Measurements from ENCODE around the gene PSMD5. TPM values are rescaled to one million over a fixed set of nuclear protein-coding genes. Genes with fewer than 3 reads are reported as not detected.

Gene PSMD5
- total RNA-seq, 1 experiment from 2014 or later = 53.0 TPM

DNA sequence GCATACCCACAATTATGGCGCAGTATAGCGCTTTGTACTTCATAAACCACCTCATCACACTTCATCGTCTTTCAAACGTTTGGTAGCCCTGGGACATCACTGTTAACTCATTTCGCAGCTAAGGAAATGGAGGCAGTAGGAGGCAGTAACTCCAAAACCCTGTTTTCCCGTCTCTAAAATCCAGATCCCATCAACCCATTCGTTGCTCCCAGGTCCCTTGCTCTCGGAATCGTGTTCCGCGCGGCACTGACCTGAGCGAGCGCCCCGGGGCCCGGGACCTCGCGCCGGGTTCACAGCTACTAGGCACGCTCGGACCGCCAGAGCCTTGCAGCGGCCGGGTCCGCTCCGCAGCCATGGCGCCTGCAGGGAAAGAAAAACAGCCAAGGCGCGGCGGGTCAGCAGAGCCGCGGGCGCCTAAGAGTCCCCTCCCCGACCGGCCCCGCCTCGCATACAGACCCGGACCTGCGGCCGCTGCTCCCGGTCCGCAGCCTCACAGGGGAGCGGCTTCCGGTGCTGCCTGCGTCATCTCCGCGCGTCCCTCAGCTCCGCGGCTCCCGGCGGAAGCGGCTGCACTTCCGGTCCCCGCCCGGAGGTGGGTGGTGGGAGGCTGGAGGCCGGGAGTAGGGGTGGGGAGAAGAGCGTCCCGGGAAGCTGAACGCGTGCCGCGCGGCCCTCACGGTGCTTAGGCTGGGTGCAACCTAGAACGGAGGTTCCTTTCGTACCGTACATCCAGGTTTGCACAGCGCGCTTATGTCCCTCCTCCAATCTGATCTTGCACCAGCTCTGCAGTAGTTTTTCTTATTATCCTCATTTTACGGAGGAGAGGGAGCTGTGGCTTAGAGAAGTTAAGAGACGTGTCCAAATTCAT, 49.6 kb downstream of the PSMD5 start, which contains the start of gene FBXW2:
TSS of gene FBXW2 (minus strand) at position 519 of the 868 bp plus-strand sequence. CDS start 5,158 bp downstream, outside the sequence.
- peaks cover 12% of the 10 kb centered on the region for H3K4me1 ChIP-seq (ENCODE audit: control insufficient read depth, insufficient read depth, low read length)
- H3K4me3 ChIP-seq (ENCODE audit: low read depth in 2 of 2, low read length in 2 of 2) = peak within 1 kb of the TSS; percentile 95 to 96
- H3K27ac ChIP-seq (ENCODE audit: low read length) = peak within 1 kb of the TSS; percentile 95
- ChIA-PET CTCF (no interaction called here), POLR2A (interaction anchor here (0.6 kb wide), 1 partner anchor 44 kb away, joined by 3 read pairs; no protein-coding TSS in a partner anchor)
- peak; percentile 83; the same call in 1 of the 2 replicates for TF ChIP-seq SIN3A (IDR thresholded peaks at IDR 0.05; ENCODE audit: borderline replicate concordance, insufficient read depth, low read depth, low read length)
- TF ChIP-seq TCF7L2 (IDR thresholded peaks at IDR 0.05; ENCODE audit: low read depth, low read length) = no peak
- peak; percentile 91 for TF ChIP-seq POLR2AphosphoS5 (IDR thresholded peaks at IDR 0.05; ENCODE audit: low read depth, low read length)
- H3K9me3 ChIP-seq (ENCODE audit: control insufficient read depth, insufficient read depth, low read depth, low read length) = no peaks in the 10 kb centered on the region
- intact Hi-C loops (cut with micrococcal nuclease; ENCODE audit: unreplicated experiment) (no loop called here), in situ Hi-C loops (cut with HindIII; ENCODE audit: low pct_unique_long_range_greater_than_20kb, low sequenced_read_pairs) (no loop called here)
- H3K36me3 ChIP-seq (ENCODE audit: control insufficient read depth, insufficient read depth, low read length) = peaks cover 11% of the 10 kb centered on the region; the same call in 1 of the 2 replicates
- no peaks in the 10 kb centered on the region for H3K27me3 ChIP-seq (ENCODE audit: control insufficient read depth, insufficient read depth, low read length)
- peak; percentile 100 for ATAC-seq
- DNase-seq (ENCODE audit: low read depth, low spot score) = peak; percentile 25
- no TSS peak for BruUV-seq (replicated peaks)

- Histone ChIP-seq H3K27me3 (ENCODE audit: control insufficient read depth, insufficient read depth, low read length) (no peaks in the 10 kb centered on the region), H3K4me1 (ENCODE audit: control insufficient read depth, insufficient read depth, low read length) (peaks cover 12% of the 10 kb centered on the region), H3K4me3 (ENCODE audit: low read depth in 2 of 2, low read length in 2 of 2) (no peak overlapping the region), H3K27ac (ENCODE audit: low read length) (no peak overlapping the region), H3K36me3 (ENCODE audit: control insufficient read depth, insufficient read depth, low read length) (peaks cover 18% of the 10 kb centered on the region), H3K9me3 (ENCODE audit: control insufficient read depth, insufficient read depth, low read depth, low read length) (no peaks in the 10 kb centered on the region)
- intact Hi-C loops (cut with micrococcal nuclease; ENCODE audit: unreplicated experiment) = no loop called here
- in situ Hi-C loops (cut with HindIII; ENCODE audit: low pct_unique_long_range_greater_than_20kb, low sequenced_read_pairs) = no loop called here
- ChIA-PET POLR2A (no interaction called here), CTCF (no interaction called here)
- no peak for DNase-seq (ENCODE audit: low read depth, low spot score)
- TF ChIP-seq SIN3A (IDR thresholded peaks at IDR 0.05; ENCODE audit: borderline replicate concordance, insufficient read depth, low read depth, low read length) (no peak), TCF7L2 (IDR thresholded peaks at IDR 0.05; ENCODE audit: low read depth, low read length) (no peak), POLR2AphosphoS5 (IDR thresholded peaks at IDR 0.05; ENCODE audit: low read depth, low read length) (no peak)
- TF ChIP-seq, protein P1, sequence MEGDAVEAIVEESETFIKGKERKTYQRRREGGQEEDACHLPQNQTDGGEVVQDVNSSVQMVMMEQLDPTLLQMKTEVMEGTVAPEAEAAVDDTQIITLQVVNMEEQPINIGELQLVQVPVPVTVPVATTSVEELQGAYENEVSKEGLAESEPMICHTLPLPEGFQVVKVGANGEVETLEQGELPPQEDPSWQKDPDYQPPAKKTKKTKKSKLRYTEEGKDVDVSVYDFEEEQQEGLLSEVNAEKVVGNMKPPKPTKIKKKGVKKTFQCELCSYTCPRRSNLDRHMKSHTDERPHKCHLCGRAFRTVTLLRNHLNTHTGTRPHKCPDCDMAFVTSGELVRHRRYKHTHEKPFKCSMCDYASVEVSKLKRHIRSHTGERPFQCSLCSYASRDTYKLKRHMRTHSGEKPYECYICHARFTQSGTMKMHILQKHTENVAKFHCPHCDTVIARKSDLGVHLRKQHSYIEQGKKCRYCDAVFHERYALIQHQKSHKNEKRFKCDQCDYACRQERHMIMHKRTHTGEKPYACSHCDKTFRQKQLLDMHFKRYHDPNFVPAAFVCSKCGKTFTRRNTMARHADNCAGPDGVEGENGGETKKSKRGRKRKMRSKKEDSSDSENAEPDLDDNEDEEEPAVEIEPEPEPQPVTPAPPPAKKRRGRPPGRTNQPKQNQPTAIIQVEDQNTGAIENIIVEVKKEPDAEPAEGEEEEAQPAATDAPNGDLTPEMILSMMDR (IDR thresholded peaks at IDR 0.05) = no peak
- TF ChIP-seq, protein P2, sequence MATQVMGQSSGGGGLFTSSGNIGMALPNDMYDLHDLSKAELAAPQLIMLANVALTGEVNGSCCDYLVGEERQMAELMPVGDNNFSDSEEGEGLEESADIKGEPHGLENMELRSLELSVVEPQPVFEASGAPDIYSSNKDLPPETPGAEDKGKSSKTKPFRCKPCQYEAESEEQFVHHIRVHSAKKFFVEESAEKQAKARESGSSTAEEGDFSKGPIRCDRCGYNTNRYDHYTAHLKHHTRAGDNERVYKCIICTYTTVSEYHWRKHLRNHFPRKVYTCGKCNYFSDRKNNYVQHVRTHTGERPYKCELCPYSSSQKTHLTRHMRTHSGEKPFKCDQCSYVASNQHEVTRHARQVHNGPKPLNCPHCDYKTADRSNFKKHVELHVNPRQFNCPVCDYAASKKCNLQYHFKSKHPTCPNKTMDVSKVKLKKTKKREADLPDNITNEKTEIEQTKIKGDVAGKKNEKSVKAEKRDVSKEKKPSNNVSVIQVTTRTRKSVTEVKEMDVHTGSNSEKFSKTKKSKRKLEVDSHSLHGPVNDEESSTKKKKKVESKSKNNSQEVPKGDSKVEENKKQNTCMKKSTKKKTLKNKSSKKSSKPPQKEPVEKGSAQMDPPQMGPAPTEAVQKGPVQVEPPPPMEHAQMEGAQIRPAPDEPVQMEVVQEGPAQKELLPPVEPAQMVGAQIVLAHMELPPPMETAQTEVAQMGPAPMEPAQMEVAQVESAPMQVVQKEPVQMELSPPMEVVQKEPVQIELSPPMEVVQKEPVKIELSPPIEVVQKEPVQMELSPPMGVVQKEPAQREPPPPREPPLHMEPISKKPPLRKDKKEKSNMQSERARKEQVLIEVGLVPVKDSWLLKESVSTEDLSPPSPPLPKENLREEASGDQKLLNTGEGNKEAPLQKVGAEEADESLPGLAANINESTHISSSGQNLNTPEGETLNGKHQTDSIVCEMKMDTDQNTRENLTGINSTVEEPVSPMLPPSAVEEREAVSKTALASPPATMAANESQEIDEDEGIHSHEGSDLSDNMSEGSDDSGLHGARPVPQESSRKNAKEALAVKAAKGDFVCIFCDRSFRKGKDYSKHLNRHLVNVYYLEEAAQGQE (IDR thresholded peaks at IDR 0.05; ENCODE audit: insufficient read depth in 1 of 2, low read depth in 2 of 2, low read length in 1 of 2) = no peak
- no TSS peak for BruUV-seq (replicated peaks)
- no peak for ATAC-seq
Measured at GRCh38 chr9:120791161-120791560, 51.6 kb downstream of the PSMD5 start.
